NCI-H524 treated with DMSO at 0.1 percent for 48 hours (cell line): ENCODE data around the gene NEK7.
"Not testable (repeated sequence)": the region's sequence is repeated elsewhere in the genome, so short reads cannot be mapped to it uniquely, and the experiment has no call there.

Source experiments
- DNase-seq: peaks from one replicate; lab custom pipeline; 2025; lab: John Stamatoyannopoulos, UW

NEK7 gene

GRCh38 chr1:198205016-198205684 is 48.4 kb downstream of the NEK7 start:
- DNase-seq = no peak

DNA sequence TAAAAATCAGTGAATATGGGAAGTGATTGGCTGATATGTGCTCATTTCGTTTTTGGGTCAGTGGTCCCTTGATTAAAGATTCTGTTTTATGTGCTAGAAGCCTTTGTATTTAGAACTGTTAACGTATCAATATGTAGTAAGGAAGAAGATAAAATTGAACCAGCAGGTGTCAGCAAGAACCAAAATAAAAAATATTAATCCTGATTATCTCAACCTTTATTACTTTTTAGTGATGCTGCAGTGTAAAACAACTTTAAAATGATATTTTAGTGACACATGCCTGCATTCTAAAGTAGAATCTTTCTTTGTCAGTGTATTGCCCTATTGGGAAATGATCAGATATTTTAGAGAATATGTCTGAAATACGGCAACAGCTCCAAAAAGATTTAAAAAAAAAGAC is 49.5 kb downstream of the NEK7 start:
- no peak for DNase-seq

GRCh38 chr1:198211696-198212095 is 54.9 kb downstream of the NEK7 start:
- no peak for DNase-seq

- no peak for DNase-seq
Observed at GRCh38 chr1:198212126-198212525, 55.3 kb downstream of the NEK7 start.

DNA sequence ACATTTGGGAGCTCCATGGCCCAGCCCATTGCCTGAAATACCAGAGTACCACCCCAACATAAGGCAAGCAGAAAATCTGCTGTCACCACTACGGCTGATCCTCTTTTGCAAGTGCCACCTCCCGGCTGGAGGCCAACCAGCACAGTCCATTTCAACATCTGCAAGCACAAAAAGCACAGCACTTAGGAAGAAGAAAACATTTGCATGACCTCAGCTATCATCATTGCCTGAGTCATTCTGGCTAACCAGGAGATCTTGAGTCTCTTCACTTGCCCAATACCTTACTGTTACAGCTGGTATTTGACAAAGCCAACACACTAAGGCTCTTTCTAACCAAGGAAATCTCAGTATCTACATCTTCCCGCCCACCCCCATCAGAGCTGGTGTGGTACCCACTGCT is 55.9 kb downstream of the NEK7 start:
- DNase-seq = no peak

DNA sequence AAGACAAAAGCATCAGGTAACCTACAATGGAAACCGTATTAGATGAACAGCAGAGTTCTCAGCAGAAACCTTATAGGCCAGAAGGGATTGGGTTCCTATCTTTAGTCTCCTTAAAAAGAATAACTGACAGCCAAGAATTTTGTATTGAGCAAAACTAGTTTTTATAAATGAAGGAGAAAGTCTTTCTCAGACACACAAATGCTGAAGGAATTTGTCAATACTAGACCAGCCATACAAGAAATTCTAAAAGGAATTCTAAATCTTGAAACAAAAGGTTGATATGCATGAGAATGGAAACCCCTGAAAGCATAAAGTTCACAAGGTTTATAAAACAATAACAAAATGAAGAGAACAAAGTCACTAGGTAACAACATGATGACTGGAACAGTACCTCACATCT is 58.1 kb downstream of the NEK7 start:
- no peak for DNase-seq

DNA sequence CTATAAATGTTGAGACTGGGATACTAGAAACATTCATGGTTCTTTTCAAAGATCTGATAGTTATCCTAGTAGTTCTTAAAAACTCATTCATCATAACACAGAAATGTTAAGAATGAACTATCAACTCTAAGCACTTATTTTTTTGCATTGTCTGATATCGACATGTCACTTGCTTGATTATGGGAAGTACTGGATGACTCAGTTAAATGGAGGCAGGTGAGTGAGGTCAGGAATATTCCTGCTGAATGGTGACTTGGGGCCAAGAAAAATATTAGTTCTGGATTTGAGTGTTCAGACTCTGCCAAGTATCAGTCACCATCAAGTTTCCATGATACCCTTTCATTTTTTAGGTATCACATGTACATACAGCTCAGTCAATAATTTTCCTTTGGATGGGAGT is 63.6 kb downstream of the NEK7 start:
- DNase-seq = no peak

DNA sequence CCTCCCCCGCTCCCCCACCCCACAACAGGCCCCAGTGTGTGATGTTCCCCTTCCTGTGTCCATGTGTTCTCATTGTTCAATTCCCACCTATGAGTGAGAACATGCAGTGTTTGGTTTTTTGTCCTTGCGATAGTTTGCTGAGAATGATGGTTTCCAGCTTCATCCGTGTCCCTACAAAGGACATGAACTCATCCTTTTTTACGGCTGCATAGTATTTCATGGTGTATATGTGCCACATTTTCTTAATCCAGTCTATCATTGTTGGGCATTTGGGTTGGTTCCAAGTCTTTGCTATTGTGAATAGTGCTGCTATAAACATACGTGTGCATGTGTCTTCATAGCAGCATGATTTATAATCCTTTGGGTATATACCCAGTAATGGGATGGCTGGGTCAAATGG is 70.2 kb downstream of the NEK7 start:
- DNase-seq = not testable (repeated sequence)

DNA sequence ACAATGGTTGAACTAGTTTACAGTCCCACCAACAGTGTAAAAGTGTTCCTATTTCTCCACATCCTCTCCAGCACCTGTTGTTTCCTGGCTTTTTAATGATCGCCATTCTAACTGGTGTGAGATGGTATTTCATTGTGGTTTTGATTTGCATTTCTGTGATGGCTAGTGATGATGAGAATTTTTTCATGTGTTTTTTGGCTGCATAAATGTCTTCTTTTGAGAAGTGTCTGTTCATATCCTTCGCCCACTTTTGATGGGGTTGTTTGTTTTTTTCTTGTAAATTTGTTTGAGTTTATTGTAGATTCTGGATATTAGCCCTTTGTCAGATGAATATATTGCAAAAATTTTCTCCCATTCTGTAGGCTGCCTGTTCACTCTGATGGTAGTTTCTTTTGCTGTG is 70.7 kb downstream of the NEK7 start:
- DNase-seq = not testable (repeated sequence)

DNA sequence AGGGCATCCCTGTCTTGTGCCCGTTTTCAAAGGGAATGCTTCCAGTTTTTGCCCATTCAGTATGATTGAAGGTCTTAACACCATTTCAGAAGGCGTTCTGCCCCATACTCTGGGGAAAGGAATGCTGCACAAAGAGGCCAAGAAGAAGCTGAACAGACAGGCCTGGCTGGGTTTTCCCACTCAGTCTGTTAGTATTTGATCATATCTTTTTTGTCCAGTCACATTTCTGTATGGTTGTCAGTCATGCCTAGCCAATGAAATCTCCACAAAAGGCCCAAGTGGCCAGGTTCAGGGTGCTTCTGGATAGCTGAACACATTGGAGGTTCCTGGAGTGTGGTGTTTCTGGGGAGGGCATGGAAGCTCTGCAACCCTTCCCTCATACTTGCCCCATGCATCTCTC is 72.1 kb downstream of the NEK7 start:
- no peak for DNase-seq

- no peak for DNase-seq
Observed at GRCh38 chr1:198231779-198232178, 75.0 kb downstream of the NEK7 start.

DNA sequence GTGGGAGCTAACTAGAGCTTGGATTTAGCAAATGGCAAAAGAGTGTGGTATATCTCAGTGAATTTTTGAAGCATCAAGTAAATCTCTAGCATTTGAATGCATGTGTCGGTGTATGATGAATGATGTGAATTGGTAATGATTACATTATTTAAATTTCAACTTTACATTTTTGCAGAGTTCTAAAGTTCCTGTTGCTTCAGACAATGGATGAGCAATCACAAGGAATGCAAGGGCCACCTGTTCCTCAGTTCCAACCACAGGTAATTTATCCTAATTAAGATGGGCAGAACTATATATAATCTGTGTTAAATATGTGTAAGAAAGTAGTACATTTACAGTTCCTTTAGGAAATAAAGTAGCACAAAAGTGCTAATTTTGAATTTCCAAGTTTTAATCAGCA is 75.6 kb downstream of the NEK7 start:
- no peak for DNase-seq

DNA sequence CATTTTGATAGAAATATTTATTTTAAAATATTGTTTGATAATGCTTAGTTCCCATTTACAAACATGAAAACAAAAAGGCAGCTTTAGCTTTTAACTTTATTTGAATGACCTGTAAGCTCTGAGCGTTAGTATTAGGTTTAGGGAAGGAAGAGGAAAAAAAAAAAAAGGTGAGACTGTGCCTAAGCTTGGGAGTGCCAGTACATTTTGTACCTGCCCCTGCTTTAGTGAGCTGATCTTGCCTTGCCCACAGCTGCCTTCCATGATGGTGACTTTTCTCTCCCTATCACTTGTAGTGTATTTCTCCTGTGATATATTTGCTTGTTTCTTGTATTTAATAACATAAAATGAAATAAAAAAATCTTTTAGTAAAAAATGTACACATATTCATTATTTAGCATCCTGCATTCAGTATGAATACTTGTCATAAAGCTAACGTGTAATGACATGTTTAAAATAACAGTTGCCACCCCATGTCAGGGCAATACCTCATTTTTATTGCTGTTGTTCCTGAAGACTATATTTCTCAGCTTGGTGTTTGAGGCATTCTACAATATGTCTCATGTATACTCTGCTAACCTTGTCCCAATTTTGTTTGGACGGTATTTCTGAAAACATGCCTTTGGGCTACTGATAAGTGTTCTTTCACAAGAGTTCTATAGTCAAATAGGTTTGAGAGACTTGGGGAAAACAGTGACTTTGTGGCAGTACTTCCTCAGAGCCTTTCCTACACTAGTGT is 76.3 kb downstream of the NEK7 start:
- DNase-seq = no peak

- no peak for DNase-seq
Observed at GRCh38 chr1:198234520-198235251, 77.9 kb downstream of the NEK7 start.

DNA sequence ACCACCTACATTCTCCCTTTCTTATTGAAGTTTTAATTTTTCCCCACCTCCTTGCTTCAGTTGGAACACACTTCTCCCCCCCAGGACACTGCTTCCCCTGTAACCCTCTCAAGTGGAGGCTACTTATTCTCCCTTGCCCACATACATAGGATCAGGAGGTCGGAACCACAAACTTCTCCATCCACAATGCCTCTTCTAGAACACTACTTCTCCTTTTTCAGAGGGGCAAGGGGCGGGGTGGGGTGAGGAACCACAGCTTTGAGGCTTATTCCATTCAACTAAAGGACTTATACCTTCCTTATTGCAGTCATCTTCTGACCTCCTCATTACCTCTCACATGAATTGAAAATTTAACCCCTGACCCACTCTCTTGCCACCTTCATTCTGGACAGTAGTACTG is 81.3 kb downstream of the NEK7 start:
- DNase-seq = no peak

DNA sequence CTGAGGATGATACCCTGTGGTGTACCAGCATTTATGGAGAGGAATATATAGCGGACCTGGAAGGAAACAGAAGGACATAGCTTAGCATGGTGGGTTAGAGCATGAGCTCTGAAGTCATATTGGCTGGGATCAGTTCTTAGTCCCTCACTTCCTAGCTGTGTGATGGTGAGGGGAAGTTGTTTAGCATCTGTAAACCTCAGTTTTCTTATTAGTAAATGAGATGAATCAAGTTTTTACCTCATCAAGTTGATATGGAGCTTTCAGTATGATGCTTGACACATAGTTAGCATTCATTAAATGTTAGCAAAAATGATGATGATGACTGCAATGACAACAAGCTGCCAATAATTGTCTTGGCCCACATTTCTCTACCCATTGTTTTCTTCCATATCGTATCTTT is 84.8 kb downstream of the NEK7 start:
- DNase-seq = no peak

DNA sequence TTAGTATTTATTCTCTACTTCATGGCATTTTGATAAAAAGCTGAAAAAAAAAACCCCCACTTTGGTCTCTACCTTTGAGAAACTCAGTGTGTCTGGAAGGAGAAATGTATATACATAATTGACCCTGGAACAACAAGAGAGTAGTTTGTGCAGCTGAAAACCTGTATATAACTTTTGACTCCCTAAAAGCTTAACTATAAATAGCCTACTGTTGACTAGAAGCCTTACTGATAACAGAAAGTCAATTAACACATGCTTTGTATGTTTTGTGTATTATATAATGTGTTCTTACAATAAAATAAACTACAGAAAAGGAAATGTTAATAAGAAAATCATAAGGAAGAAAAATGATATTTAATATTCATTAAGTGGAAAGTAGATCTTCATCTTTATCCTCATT is 88.0 kb downstream of the NEK7 start:
- no peak for DNase-seq

GRCh38 chr1:198245379-198245778 is 88.6 kb downstream of the NEK7 start:
- DNase-seq = no peak

- no peak for DNase-seq
Observed at GRCh38 chr1:198246337-198246736, 89.5 kb downstream of the NEK7 start.

DNA sequence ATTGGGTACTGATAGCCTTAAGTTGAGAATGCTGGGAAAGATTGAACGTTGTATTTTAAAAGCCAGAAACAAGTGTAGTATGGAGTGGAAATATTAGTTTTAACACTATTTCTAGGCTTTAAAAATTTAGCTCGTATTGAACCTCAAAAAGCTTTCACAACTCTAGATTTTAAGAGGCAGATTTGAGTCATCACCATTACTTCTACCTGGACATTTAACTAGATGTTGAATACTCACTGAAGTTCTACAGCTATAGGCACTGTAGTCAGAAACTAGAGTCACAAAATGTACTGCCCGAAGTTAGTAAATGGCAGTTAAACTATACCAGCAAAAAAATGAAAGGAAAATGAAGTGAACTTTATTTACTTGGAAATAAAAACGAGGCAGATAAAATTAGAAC is 96.5 kb downstream of the NEK7 start:
- DNase-seq = no peak

DNA sequence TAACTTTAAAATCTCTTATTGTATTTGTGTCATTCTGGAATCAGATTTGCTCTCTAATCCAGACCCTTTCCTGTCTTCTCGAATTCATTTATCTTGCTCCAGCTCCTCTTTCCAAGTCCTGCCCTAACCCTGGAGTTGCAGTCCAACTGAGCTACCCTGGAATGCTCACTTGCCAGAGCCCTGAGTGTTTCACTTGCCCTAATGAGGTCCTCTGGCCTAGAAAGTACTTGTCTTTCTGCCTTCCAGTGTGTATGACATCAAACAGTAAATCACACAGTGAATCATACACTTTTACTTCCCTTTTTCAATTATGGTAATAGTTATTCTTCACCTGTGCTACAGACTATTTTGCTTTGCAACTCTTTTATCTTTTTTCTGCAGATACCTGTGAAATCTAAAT is 96.9 kb downstream of the NEK7 start:
- DNase-seq = no peak

DNA sequence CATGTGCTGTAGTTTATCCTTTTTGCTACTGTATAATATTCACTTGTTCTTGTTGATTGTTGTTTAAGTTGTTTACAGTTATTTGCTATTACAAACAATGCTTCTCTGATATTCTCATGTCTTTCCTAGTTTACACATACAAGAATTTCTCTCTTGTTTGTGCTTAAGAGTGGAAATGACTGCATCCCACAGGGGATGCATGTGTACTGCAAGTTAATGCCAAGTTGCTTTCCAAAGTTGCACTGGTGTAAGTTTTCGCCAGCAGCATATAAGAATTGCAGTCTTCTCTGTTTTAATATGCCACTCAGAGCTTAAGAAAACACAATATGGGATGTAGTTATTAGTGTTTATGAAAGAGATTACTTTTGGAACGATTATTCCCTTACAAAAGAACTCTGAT is 97.7 kb downstream of the NEK7 start:
- no peak for DNase-seq

GRCh38 chr1:198254948-198255347 is 98.2 kb downstream of the NEK7 start:
- DNase-seq = no peak
